ENCODE results near the gene UCKL1. TPM values are rescaled to one million over a fixed set of nuclear protein-coding genes. Genes with fewer than 3 reads are reported as not detected.
A peak's percentile ranks its signal among the peaks of the same experiment; 100 is the strongest.

Gene UCKL1
- total RNA-seq, 1 donor from 2014 or later = 33.4 TPM

GRCh38 chr20:63890616-63891015, 65.6 kb downstream of the UCKL1 start:
- Histone ChIP-seq H2AFZ (ENCODE audit: low read depth, low read length) (no peak overlapping the region), H3K4me3 (ENCODE audit: insufficient read depth, low read depth, low read length) (no peak overlapping the region), H3K9me3 (ENCODE audit: insufficient read depth, low read depth, low read length) (no peaks in the 10 kb centered on the region), H3K4me2 (ENCODE audit: low read length) (no peak overlapping the region), H3K79me2 (ENCODE audit: insufficient read depth, low read length) (peaks cover 22% of the 10 kb centered on the region), H3K27me3 (ENCODE audit: insufficient read depth, low read length) (no peaks in the 10 kb centered on the region), H3K27ac (ENCODE audit: low read depth, low read length) (no peak overlapping the region), H3K9ac (ENCODE audit: low read length) (no peak overlapping the region), H4K20me1 (ENCODE audit: insufficient read depth, low read length) (peaks cover 55% of the 10 kb centered on the region), H3K36me3 (ENCODE audit: insufficient read depth, low read length) (peaks cover 30% of the 10 kb centered on the region), H3K4me1 (ENCODE audit: insufficient read depth, low read length) (no peaks in the 10 kb centered on the region)
- DNase-seq (ENCODE audit: low read depth) (no peak), FAIRE-seq (no peak)
- TF ChIP-seq EZH2 (IDR thresholded peaks at IDR 0.05; ENCODE audit: insufficient read depth, low read length) (no peak), CTCF (IDR thresholded peaks at IDR 0.05; ENCODE audit: insufficient read depth, low read depth, low read length) (no peak)
- no peaks in the 10 kb centered on the region for H3K9me3 Mint-ChIP-seq (ENCODE audit: unreplicated experiment)
- peaks cover 12% of the 10 kb centered on the region for H3K36me3 Mint-ChIP-seq (ENCODE audit: low read depth, unreplicated experiment)
- H3K27me3 Mint-ChIP-seq (ENCODE audit: low read depth, unreplicated experiment) = no peaks in the 10 kb centered on the region
- peaks cover 4% of the 10 kb centered on the region for H3K4me1 Mint-ChIP-seq (ENCODE audit: low read depth, unreplicated experiment)
- no peak overlapping the region for H3K27ac Mint-ChIP-seq (ENCODE audit: unreplicated experiment)
- H3K4me3 Mint-ChIP-seq (ENCODE audit: unreplicated experiment) = no peak overlapping the region

GRCh38 chr20:63890201-63890576, 66.0 kb downstream of the UCKL1 start:
- H4K20me1 ChIP-seq (ENCODE audit: insufficient read depth, low read length) = peaks cover 58% of the 10 kb centered on the region
- no peak for FAIRE-seq
- no peak overlapping the region for H3K4me2 ChIP-seq (ENCODE audit: low read length)
- no peak overlapping the region for H3K27ac ChIP-seq (ENCODE audit: low read depth, low read length)
- H2AFZ ChIP-seq (ENCODE audit: low read depth, low read length) = no peak overlapping the region
- no peak overlapping the region for H3K9ac ChIP-seq (ENCODE audit: low read length)
- H3K9me3 Mint-ChIP-seq (ENCODE audit: unreplicated experiment) = no peaks in the 10 kb centered on the region
- H3K9me3 ChIP-seq (ENCODE audit: insufficient read depth, low read depth, low read length) = no peaks in the 10 kb centered on the region
- no peaks in the 10 kb centered on the region for H3K27me3 ChIP-seq (ENCODE audit: insufficient read depth, low read length)
- no peak for DNase-seq (ENCODE audit: low read depth)
- no peak for TF ChIP-seq EZH2 (IDR thresholded peaks at IDR 0.05; ENCODE audit: insufficient read depth, low read length)
- TF ChIP-seq CTCF (IDR thresholded peaks at IDR 0.05; ENCODE audit: insufficient read depth, low read depth, low read length) = no peak
- no peaks in the 10 kb centered on the region for H3K27me3 Mint-ChIP-seq (ENCODE audit: low read depth, unreplicated experiment)
- H3K27ac Mint-ChIP-seq (ENCODE audit: unreplicated experiment) = no peak overlapping the region
- H3K79me2 ChIP-seq (ENCODE audit: insufficient read depth, low read length) = peaks cover 24% of the 10 kb centered on the region
- H3K4me3 Mint-ChIP-seq (ENCODE audit: unreplicated experiment) = no peak overlapping the region
- H3K4me1 Mint-ChIP-seq (ENCODE audit: low read depth, unreplicated experiment) = peaks cover 4% of the 10 kb centered on the region
- H3K4me1 ChIP-seq (ENCODE audit: insufficient read depth, low read length) = no peaks in the 10 kb centered on the region
- H3K36me3 Mint-ChIP-seq (ENCODE audit: low read depth, unreplicated experiment) = peaks cover 12% of the 10 kb centered on the region
- peaks cover 30% of the 10 kb centered on the region for H3K36me3 ChIP-seq (ENCODE audit: insufficient read depth, low read length)
- no peak overlapping the region for H3K4me3 ChIP-seq (ENCODE audit: insufficient read depth, low read depth, low read length)

Small RNAs within 50 kb of the gene (microRNA-seq; reads per million reads assigned to microRNA genes)
- gene MIR1914 (11.8 reads per million, percentile 39 among the genes with 10 or more reads in this experiment), gene MIR647 (not detected), gene MIR941-1 (not detected), gene MIR941-2 (not detected), gene MIR941-3 (not detected), gene MIR941-4 (not detected), gene MIR941-5 (not detected)

Other genes with a start within 250 kb of the UCKL1 start
- gene ARFRP1, start 248.4 kb downstream of the UCKL1 start, total RNA-seq = 30.0 and 32.5 TPM in 2 replicates
- 24.8 and 25.5 TPM in 2 replicates for gene ZGPAT, start 248.4 kb downstream of the UCKL1 start, total RNA-seq
- gene LIME1, start 219.8 kb downstream of the UCKL1 start, total RNA-seq = 7.6 TPM in 2 replicates
- 65.6 and 68.3 TPM in 2 replicates for gene SLC2A4RG, start 216.6 kb downstream of the UCKL1 start, total RNA-seq
- 12.9 and 13.9 TPM in 2 replicates for gene ZBTB46, start 125.2 kb downstream of the UCKL1 start, total RNA-seq
- gene ABHD16B, start 94.9 kb downstream of the UCKL1 start, total RNA-seq = not detected in 2 replicates
- 145 TPM in 2 replicates for gene TPD52L2, start 91.1 kb downstream of the UCKL1 start, total RNA-seq
- gene DNAJC5, start 61.3 kb downstream of the UCKL1 start, total RNA-seq = 64.6 and 65.6 TPM in 2 replicates
- gene ZNF512B, start 13.5 kb upstream of the UCKL1 start, total RNA-seq = 27.5 and 27.7 TPM in 2 replicates
- gene SAMD10, start 23.2 kb upstream of the UCKL1 start, total RNA-seq = 2.7 and 4.3 TPM in 2 replicates
- gene PRPF6, start 24.7 kb upstream of the UCKL1 start, total RNA-seq = 52.3 and 52.6 TPM in 2 replicates
- 0.75 and 0.99 TPM in 2 replicates for gene C20orf204, start 79.8 kb upstream of the UCKL1 start, total RNA-seq
- gene SOX18, start 93.2 kb upstream of the UCKL1 start, total RNA-seq = 0.52 and 0.60 TPM in 2 replicates
- 52.4 and 53.1 TPM in 2 replicates for gene TCEA2, start 106.8 kb upstream of the UCKL1 start, total RNA-seq
- 15.7 and 18.3 TPM in 2 replicates for gene RGS19, start 123.1 kb upstream of the UCKL1 start, total RNA-seq
- 2.8 and 3.6 TPM in 2 replicates for gene OPRL1, start 123.7 kb upstream of the UCKL1 start, total RNA-seq
- gene LKAAEAR1, start 128.0 kb upstream of the UCKL1 start, total RNA-seq = 0.34 TPM in 1 of 2 replicates, not detected in the other
- gene NPBWR2, start 151.1 kb upstream of the UCKL1 start, total RNA-seq = not detected in 2 replicates
- gene MYT1, start 208.0 kb upstream of the UCKL1 start, total RNA-seq = 0.17 TPM in 1 of 2 replicates, not detected in the other

All from astrocyte (in vitro differentiated cells and primary cell).